ENCODE measurements around the gene ZNF428.

The ZNF428 gene

GRCh38 chr19:43620061-43621001 lies 902 bp upstream of the ZNF428 start:
- no peak for DNase-seq

GRCh38 chr19:43618921-43619261 lies 538 bp downstream of the ZNF428 start:
- peak in 9 of 56 donors; percentile 49 to 79 (median 62) for DNase-seq

GRCh38 chr19:43616954-43617353 lies 2.5 kb downstream of the ZNF428 start:
- no peak for DNase-seq

- DNase-seq = no peak
Measured at GRCh38 chr19:43616306-43616705, 3.1 kb downstream of the ZNF428 start.

- DNase-seq = no peak
Measured at GRCh38 chr19:43612374-43612773, 7.1 kb downstream of the ZNF428 start.

GRCh38 chr19:43611788-43612187 lies 7.6 kb downstream of the ZNF428 start, which contains the start of gene SRRM5:
Gene SRRM5 (plus strand): TSS chr19:43612088. CDS start chr19:43612122, 34 bp downstream.
- no peak for DNase-seq

- no peak for DNase-seq
Measured at GRCh38 chr19:43610493-43610892, 8.9 kb downstream of the ZNF428 start.

GRCh38 chr19:43609872-43610271 lies 9.6 kb downstream of the ZNF428 start:
- DNase-seq = no peak

GRCh38 chr19:43607238-43608205 lies 11.9 kb downstream of the ZNF428 start:
- DNase-seq = no peak

GRCh38 chr19:43606569-43607229 lies 12.7 kb downstream of the ZNF428 start:
- DNase-seq = peak in 8 of 56 donors; percentile 3 to 23 (median 6)

GRCh38 chr19:43605875-43606568 lies 13.4 kb downstream of the ZNF428 start:
- peak in 19 of 56 donors; percentile 3 to 69 (median 19) for DNase-seq

GRCh38 chr19:43600326-43600725 lies 19.1 kb downstream of the ZNF428 start:
- DNase-seq = peak in 3 of 56 donors; percentile 5 to 15 (median 13)

GRCh38 chr19:43599635-43600295 lies 19.7 kb downstream of the ZNF428 start:
- DNase-seq = peak in 4 of 56 donors; percentile 6 to 43 (median 16)

GRCh38 chr19:43598445-43599240 lies 20.8 kb downstream of the ZNF428 start:
- DNase-seq = no peak

- DNase-seq = no peak
Measured at GRCh38 chr19:43597876-43598275, 21.6 kb downstream of the ZNF428 start.

GRCh38 chr19:43596842-43597461 lies 22.5 kb downstream of the ZNF428 start:
- no peak for DNase-seq

GRCh38 chr19:43595999-43596841 lies 23.2 kb downstream of the ZNF428 start, which contains the start of the genes IRGQ and ZNF576:
Gene IRGQ (minus strand): TSS chr19:43596134. CDS start chr19:43595338, 796 bp downstream.
Gene ZNF576 (plus strand): TSS chr19:43596595. CDS start chr19:43597109, 514 bp downstream.
- peak; percentile 95 to 100 (median 99) for DNase-seq
